ENCODE results near the gene SAXO1.
"Not testable (repeated sequence)": the region's sequence is repeated elsewhere in the genome, so short reads cannot be mapped to it uniquely, and the experiment has no call there.

Gene SAXO1

DNA sequence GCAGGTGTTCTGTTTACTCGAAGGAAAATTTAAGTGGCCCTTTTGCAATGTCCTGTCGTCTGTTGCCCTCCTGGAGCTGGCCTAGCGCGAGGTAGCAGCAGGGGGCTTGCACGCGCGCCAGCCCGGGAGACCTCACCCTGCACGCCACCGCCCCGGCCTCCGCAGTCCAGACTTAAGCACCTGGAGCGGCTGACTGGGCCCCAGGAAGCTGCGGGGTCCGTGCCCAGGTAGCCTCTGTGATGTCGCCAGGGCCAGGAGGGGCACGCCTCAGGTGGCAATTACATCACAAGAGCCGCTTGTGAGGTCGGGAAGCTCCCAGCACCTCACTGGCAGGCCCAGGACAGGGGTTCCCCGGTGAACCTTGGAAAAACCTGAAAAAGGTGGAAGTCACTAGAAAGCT is at the start of gene SAXO1:
SAXO1 (minus strand) TSS at position 195 of the 400 bp plus-strand sequence. CDS start 301 bp downstream, outside the sequence.
- no peak for DNase-seq

GRCh38 chr9:19074836-19075235 is 41.8 kb upstream of the SAXO1 start:
- no peak for DNase-seq

GRCh38 chr9:19074229-19074628 is 41.2 kb upstream of the SAXO1 start:
- DNase-seq: no peak

GRCh38 chr9:19057033-19057432 is 24.0 kb upstream of the SAXO1 start:
- DNase-seq: no peak

- DNase-seq: no peak
These were observed 17.9 kb upstream of the SAXO1 start for GRCh38 chr9:19050637-19051591.

- peak; percentile 4 for DNase-seq
These were observed 17.1 kb upstream of the SAXO1 start for GRCh38 chr9:19049917-19050636.

- DNase-seq: peak; percentile 95
These were observed 16.2 kb upstream of the SAXO1 start, which contains the start of gene RRAGA for GRCh38 chr9:19048966-19049916. RRAGA (plus strand) TSS chr9:19049427; CDS start chr9:19049660, 233 bp downstream.

- no peak for DNase-seq
These were observed 3.6 kb upstream of the SAXO1 start for GRCh38 chr9:19036611-19037010.

DNA sequence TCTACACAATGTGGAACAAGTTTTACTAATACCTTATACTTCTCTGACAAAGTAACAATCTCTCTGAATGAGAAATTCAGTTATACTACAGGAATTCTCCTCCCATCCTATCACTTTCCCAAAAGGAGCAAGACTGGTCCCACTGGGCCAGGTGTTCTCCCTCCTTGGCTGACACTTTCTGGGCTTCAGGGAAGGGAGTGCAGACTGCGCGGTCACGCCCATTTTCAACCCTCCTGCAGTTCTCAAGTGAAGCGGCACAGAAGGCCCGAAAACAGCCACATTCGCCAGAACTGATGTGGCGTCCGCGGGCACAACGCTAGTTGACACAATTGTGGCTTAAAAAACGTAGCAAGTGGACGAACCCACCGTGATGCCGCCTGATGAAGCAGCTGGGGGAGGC is 603 bp downstream of the SAXO1 start:
- DNase-seq: no peak

DNA sequence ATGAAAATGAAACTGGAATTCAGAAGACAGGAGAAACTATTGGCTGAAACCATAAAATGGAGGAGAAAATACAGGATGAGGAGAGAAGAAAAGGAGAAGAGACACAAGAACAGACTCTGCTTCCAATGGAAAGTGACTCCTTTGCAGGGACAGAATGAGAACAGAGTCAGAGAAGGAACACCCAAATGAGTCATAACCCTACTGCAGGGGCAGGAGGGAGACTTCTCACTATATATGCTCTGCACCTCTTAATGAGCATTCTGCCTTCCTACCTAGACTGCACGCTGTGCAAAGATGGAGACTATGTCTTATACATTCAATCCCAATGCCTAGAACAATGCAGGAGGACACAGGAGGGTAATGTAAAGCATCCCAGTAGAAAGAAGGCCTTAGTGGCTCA is 2.1 kb downstream of the SAXO1 start:
- DNase-seq: no peak

DNA sequence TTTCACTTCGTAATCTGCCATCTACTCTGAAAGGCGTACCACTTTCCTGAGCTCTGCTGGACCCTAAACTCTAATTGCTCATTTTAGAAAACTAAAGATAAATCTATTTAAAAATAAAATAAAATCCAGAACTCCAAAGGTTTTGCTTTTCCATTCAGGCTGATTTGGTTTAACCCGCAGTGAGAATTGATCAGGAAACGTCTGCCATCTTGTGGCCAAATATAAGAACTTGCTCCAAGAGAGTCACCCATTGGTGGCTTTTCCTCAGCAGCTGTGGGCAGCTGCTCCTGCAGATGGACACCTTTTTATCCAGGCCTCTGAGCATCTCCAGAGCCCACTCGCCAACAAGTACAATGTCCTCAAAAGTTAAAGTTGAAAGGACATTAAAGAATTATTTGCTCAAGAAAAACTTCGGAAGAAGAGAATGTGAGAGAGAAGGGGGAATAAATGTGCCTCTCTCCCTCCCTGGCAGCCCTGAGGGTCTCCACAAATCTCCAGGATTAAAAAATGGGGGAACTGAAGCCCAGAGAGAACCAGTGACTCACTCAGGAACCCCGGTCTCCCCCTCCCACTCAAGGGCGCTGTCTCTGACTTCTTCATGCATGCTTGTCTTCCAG is 4.1 kb downstream of the SAXO1 start:
- peak; percentile 38 for DNase-seq

- no peak for DNase-seq
These were observed 5.2 kb downstream of the SAXO1 start for GRCh38 chr9:19027825-19028224.

- no peak for DNase-seq
These were observed 6.6 kb downstream of the SAXO1 start for GRCh38 chr9:19026375-19026774.

- DNase-seq: no peak
These were observed 9.9 kb downstream of the SAXO1 start for GRCh38 chr9:19023078-19023477.

- DNase-seq: no peak
These were observed 10.8 kb downstream of the SAXO1 start for GRCh38 chr9:19022206-19022605.

DNA sequence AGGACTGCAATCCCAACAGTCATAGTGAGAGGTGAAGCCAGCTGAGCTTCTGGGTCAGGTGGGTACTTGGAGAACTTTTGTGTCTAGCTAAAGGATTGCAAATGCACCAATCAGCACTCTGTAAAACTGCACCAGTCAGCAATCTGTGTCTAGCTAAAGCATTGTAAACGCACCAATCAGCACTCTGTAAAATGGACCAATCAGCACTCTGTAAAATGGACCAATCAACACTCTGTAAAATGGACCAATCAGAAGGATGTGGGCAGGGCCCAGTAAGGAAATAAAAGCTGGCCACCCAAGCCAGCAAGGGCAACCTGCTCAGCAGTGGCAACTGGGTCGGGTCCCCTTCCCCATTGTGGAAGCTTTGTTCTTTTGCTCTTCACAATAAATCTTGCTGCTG is 11.4 kb downstream of the SAXO1 start:
- DNase-seq: not testable (repeated sequence)

- no peak for DNase-seq
These were observed 12.0 kb downstream of the SAXO1 start for GRCh38 chr9:19020886-19021455.

GRCh38 chr9:19018201-19018600 is 14.8 kb downstream of the SAXO1 start:
- DNase-seq: no peak

DNA sequence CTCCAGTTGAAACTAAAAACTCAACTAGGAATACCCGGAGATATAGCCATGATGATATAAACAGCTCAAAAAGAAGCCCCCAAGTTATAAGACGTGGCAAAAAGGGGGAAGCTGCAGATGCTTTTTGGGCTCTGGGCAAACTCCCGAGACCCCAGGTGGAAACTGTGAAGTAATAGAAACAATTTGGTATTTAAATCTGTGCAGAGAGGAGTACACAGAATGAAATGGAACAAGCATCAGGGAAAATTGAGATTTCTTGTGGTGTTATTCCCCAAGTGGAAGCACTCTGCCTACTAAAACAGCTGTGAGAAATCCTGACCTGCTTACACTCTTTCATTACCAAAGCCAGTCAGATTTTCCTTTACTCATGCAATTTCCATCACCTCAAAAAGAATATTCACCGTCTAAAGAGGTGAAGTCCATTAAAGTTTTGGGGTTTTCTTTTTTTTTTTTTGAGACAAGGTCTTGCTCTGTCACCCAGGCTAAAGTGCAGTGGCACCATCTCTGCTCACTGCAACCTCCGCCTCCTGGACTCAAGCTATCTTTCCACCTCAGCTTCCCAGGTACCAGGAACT is 23.5 kb downstream of the SAXO1 start:
- no peak for DNase-seq

- DNase-seq: no peak
These were observed 32.9 kb downstream of the SAXO1 start for GRCh38 chr9:19000133-19000532.

- DNase-seq: no peak
These were observed 33.7 kb downstream of the SAXO1 start for GRCh38 chr9:18999173-18999785.
